ENCODE results near the gene GRIP1.

Gene GRIP1

DNA sequence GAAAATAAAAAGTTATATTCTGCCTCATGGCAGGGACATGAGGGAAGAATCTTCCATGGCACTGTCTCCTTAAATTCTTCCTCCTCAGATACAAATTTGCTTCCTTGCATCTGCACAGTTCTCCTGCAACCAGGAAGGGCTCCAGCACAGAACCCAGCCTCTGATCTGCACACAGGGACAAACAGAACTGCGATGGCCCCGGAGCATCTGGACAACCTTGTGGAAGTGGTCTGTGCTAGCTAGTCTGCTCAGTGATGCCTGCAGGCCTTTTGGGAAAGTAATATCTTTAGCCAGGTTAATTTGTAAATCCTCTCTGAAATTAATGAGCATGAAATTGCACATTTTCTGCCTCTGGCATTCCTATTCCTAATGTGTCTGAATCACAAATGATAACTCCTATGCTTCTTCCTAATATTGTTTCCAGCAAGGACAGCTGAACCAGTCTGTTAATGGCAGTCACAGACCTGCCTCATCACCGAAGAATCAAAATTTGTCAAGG, 74.8 kb downstream of the GRIP1 start:
- DNase-seq: no peak

GRCh38 chr12:66603461-66603860, 75.4 kb downstream of the GRIP1 start:
- no peak for DNase-seq

DNA sequence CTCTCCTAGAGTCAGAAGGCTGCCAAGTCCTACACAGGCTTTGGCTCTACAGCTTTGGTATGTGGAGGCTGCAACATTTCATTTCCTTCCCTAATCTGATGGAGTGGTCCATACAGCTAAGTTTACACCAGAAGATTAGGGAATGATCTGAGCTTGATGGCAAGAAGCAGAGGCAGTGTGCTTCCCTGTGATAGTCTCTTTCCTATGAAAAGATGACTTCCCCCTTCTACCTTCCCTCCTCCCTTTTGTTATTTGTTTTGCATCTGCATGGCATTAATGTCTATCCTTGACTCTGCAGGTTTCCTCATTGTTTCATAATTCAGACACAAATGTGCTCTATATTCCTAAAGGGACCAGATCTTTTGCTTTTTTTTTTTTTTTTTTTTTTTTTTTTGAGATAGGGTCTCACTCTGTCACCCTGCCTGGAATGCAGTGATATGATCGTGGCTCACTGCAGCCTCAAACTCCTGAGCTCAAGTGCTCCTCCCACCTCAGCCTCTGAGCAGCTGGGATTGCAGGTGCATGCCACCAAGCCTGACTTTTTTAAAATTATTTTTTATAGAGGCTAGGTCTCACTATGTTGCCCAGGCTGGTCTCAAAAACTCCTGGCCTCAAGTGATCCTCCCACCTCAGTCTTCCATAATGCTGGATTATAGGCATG, 76.3 kb downstream of the GRIP1 start:
- no peak for DNase-seq

DNA sequence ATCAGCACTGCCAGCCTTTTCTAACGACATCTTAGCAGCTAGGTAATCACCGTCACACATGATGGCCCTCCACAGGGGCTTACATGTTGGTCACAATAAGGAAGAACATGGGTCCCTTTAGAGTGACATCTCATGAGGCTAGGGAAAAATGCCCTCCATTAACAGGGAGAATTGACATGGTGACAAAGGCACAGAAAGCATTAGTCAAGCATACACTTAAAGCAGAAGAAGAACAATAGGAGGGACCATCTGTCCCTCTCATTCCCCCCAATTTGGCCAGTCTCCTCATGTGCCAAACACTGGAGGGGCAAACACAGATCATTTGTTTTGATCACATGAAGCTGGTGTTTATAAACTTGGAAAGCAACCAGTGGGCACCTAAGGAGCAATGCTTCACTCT, 78.0 kb downstream of the GRIP1 start:
- DNase-seq: no peak

DNA sequence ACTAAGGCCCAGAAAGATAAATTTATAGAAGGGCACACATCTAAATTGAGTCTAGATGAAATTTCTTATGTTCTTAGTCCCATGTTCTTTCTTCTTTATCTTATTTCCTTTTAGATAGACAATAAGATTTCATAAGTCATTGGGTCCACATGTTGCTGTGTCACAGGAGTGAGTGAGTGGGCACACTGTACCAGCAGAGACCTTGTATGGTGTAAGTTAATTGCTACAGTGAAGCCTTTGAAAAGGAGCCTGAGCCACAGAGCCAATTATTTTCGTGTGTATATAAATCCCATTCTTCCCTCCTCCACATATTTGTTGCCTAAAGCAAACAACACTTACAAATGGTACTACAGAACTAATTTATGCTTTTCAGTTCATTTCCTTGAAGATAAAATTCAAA, 79.1 kb downstream of the GRIP1 start:
- DNase-seq: no peak

GRCh38 chr12:66598608-66599007, 80.3 kb downstream of the GRIP1 start:
- no peak for DNase-seq

DNA sequence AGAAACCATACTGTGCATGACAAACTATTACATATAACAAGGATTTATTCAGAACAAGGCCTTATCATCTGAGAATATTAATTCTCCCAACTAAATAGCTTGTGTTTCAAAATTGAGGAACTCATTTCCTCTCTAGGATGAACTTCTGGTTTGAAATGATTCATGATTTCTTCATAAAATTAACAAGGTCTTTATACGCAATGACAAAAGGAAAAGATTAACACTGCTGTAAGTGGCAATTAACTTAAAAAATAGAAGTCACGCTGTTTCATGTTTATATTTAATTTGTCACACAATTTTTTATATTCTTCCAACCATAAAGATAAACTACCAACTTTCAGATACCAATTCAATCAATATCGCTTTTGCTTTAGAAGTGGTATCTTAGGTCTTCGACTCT, 80.8 kb downstream of the GRIP1 start:
- no peak for DNase-seq

- no peak for DNase-seq
Observed at GRCh38 chr12:66596199-66596598, 82.7 kb downstream of the GRIP1 start.

- DNase-seq: no peak
Observed at GRCh38 chr12:66594688-66595087, 84.2 kb downstream of the GRIP1 start.

DNA sequence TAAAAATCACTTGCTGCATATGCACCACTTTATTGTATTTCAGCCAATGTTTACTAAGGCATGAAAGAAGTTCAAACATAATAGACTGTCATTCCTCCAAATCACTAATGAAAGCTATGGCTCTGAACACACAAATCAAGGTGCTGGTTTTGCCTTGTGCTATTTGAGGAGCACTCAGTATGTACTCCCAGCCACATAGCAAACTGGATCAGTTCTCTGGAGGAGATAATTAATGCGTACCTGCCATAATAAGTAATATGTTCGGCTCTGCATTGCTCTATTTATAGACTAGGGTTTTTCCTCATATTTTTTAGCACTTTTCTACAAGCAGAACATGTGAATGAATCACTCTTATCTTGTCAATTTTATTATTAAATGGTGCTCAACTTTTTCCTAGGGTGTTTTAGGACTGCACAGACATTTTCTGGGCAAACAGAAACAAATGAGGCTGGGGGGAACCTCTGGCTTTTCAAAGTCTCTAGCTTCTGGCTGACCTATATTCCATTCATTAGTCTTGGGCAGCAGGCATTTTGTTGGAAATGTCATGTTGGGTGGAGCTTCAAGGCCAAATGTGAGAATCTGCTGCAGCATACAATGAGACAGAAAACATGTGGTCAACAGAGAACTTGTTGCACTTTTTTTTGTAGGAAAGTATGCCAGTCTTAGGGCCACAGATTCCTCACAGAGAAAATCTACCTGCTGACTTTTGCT, 88.4 kb downstream of the GRIP1 start:
- DNase-seq: no peak

DNA sequence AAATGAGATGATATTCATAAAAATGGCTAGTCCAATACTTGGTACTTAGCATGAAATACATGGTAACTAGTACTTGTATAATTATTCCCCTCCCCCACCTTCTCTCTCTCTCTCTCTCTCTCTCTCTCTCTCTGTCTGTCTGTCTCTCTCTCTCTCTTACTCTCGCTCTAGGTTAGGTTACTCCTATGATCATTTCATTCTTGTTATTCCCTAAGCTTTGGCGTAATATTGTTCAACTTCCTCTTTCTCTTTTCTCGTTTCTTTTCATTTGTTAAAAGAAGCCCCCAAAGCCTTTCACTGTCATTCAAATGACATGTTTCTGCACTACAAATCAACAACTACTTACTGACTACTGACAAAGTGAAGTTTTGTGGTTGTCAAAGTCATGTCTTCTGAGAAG, 89.8 kb downstream of the GRIP1 start:
- DNase-seq: no peak

- DNase-seq: no peak
Observed at GRCh38 chr12:66587912-66588311, 91.0 kb downstream of the GRIP1 start.

- DNase-seq: no peak
Observed at GRCh38 chr12:66584673-66585072, 94.2 kb downstream of the GRIP1 start.

DNA sequence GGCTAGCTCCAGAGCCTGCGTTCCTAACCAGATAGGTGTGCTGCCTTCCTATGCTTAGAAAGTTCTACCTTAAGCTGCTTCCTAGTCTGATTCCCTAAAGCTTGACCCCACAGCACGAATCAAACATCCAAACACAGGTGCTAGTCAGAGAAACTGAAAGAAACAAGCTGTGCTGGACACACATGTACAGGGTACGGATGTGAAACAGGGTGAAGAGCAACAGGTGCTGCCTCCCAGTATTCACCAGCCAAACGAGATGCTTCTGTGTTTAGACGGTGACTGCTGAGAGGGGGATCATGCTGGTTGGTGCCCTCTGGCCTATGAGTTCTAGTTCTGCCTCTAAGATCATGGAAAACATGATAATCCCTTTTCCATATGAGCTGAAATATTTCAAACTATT, 105.3 kb downstream of the GRIP1 start:
- no peak for DNase-seq

- no peak for DNase-seq
Observed at GRCh38 chr12:66572845-66573244, 106.0 kb downstream of the GRIP1 start.

DNA sequence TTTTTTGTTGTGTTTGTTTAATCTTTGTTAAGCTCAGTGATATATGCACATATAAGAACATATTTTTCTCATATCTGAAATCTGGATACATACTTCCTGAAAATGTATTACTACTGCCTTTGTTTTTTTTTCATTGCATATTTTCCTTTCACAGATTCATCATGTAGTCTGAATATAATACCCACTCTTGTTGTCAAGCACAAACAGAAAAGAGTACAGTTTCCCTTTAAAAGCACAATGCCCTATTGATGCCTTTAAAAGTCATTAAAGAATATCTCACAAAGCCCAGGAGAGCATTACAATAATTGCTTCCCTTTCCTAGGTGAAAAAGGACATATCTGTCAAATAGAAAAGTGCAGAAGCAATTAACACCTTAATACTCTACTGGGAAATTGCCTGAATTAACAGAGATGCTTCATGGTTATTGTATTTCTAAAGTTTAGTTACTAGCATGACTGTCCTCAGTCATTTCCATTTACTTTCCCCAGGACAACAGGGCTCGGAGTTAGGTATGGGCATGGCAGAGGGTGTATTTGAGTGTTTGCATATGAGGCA, 107.4 kb downstream of the GRIP1 start:
- DNase-seq: no peak

DNA sequence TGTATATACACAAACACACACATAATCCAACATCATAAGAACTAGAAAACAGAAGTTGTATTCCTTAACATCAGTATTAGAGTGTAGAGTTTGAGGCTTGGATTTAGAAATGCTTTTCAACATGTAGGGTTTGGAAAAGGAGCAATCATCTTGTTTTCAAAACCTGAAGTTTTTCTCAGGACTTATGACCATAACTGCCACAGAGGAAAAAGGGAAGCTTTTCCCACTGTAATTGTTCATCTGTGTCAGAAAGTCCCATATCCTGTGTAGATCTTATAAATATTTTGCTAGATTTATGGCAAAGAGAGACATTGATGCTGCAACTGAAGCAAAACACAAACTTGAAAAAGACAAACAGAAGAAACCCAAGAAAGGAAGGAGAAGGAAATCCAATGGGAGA, 115.7 kb downstream of the GRIP1 start:
- DNase-seq: no peak

DNA sequence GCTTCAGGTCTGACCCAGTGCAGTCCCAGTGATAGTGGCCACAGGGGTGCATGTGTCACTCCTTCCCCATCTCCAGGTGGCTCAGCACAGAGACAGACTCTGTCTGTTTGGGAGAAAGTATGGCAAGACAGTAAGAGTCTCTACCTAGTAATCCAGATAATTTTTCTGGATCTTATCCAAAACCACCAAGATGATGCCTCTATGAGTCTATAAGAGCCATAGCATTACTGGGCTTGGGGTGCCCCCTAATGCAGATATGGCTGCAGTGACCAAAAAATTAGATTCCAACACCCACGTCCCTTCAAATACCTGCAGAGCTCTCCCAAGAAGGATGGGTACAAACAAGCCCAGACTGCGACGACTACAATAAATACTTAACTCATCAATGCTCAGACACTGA, 123.8 kb downstream of the GRIP1 start:
- DNase-seq: no peak

DNA sequence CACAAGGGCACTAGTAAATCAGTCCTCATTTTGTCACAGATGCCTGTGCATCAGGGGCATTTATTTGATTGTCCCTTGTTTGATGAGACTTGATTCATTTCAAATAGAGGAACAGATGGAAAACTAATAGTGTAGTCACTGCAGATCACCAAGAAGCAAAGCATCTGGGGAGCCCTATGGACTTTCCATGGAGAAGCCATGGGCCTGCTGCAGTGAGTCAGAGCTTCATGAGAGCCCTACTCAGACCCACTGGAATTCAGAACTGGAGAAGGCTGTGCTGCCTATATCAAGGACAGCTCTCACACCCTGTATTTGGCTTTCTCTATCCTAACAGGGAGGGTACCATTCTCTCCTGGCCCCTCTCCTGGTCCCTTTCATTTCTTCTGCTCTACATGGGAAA, 126.2 kb downstream of the GRIP1 start:
- no peak for DNase-seq

DNA sequence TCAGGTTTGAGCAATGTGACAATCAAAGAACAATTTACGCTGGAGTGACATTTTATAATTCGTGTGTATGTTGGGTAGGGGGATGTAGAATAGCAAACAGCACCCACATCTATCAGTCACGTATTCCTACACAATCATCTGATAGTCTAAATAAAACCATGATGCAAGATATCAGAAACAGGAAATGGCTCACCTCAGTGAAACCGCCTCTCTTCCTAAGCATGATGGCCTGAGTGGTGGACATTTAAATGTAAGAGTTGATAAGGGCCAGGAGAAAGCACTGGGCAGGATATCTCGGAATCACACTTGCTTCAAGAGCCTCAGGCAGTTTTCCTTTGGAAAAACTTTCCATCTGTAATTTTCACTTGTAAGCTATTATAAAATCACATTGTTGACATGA, 128.2 kb downstream of the GRIP1 start:
- DNase-seq: no peak

DNA sequence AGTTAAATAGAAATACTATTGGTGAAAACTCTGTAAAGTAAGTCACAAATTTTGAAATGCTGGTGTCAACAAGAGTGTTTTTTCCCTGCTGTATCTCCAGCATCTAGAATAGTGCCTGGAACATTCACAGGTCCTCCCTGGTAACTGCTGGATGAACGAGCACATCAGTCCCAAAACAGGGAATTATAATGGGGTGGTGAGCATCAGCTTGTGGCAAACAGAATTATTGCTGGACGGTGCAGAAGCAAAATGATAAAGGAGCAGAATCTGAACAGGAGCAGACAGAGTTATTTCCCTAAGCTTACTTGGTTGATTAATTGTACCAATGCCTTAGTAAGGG, 129.9 kb downstream of the GRIP1 start:
- DNase-seq: no peak

- DNase-seq: no peak
Observed at GRCh38 chr12:66548338-66549049, 130.4 kb downstream of the GRIP1 start.

All from anterior cingulate cortex (tissue), 58 donors.